ENCODE data around the gene ITPR1. TPM values are rescaled to one million over a fixed set of nuclear protein-coding genes. Genes with fewer than 3 reads are reported as not detected.

The ITPR1 gene
- total and polyA plus RNA-seq, 10 of the 15 experiments (the other 5 are each of a cell fraction or from before 2014, with no cell fraction given) = 12.2 to 239 (median 28.4) TPM

DNA sequence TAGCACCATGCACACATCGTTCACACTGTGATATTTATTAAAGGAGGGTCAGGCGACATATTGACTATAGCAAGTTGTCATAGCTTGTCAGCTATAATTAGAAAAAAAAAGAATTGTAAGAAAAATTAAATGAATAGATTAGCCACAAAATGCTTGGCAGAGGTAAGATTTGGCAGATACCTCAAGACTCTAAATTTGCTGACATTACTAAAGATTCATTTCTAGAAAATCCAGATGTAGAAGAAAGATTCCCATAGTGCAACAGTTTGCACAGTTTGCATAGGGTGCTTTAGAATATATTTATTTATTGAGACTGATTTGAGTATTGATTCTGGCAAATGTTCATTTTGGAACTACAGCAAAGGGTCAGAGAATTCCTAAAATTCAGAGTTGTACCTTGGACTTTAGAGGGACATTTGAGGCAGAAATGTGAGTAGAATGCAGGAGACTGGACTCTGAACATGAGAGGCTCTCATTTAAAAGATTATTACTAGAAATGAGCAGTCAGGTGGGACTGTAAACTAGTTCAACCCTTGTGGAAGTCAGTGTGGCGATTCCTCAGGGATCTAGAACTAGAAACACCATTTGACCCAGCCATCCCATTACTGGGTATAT is 384.1 kb downstream of the ITPR1 start (continued):
- no peak for TF ChIP-seq REST (IDR thresholded peaks at IDR 0.05; ENCODE audit: low read depth, low read length)
- no peak for TF ChIP-seq USF1 (IDR thresholded peaks at IDR 0.05; ENCODE audit: borderline replicate concordance, extremely low read length, insufficient read depth, low read depth, low read length)

GRCh38 chr3:4880850-4881249 is 387.7 kb downstream of the ITPR1 start:
- no peaks in the 10 kb centered on the region for H3K36me3 ChIP-seq (ENCODE audit: control insufficient read depth in 2 of 2, insufficient read depth in 2 of 2, low read length in 1 of 2)
- CTCF ChIA-PET = interaction anchor here (0.6 to 3.4 kb wide), 6 partner anchors 9 to 95 kb away, joined by 3 to 16 read pairs (median 5); no protein-coding TSS in a partner anchor

More at GRCh38 chr3:4880850-4881249, 387.7 kb downstream of the ITPR1 start:
- H3K4me2 ChIP-seq (ENCODE audit: control insufficient read depth, insufficient read depth) = no peak overlapping the region
- no peak overlapping the region for H3K9ac ChIP-seq (ENCODE audit: control insufficient read depth, insufficient read depth, low read length)
- ChIA-PET RAD21 (ENCODE audit: unreplicated experiment) (interaction anchor here (1.4 kb wide), 1 partner anchor 147 kb away, joined by 3 read pairs; no protein-coding TSS in a partner anchor), SMC1A (ENCODE audit: uncharacterized antibody, unreplicated experiment) (interaction anchor here (0.7 to 3.0 kb wide), 10 partner anchors 11 to 160 kb away, joined by 3 to 11 read pairs (median 3); no protein-coding TSS in a partner anchor), POLR2A (interaction anchor here (1.3 kb wide), 1 partner anchor 10 kb away, joined by 4 read pairs; no protein-coding TSS in a partner anchor)
- DNase-seq (ENCODE audit: low read depth, low spot score) (no peak), FAIRE-seq (no peak), ATAC-seq (no peak)
- intact Hi-C loops (cut with micrococcal nuclease; ENCODE audit: unreplicated experiment) (no loop called here), in situ Hi-C loops (cut with MboI) (no loop called here)
- H3K27ac ChIP-seq (ENCODE audit: control insufficient read depth, insufficient read depth) = no peak overlapping the region
- H3K4me1 ChIP-seq (ENCODE audit: control insufficient read depth, insufficient read depth, low read length) = no peaks in the 10 kb centered on the region
- H4K20me1 ChIP-seq (ENCODE audit: control insufficient read depth, insufficient read depth) = no peaks in the 10 kb centered on the region
- no TSS peak for BruUV-seq (replicated peaks)
- H2AFZ ChIP-seq (ENCODE audit: control insufficient read depth, low read depth, low read length) = no peak overlapping the region
- no peaks in the 10 kb centered on the region for H3K79me2 ChIP-seq (ENCODE audit: control insufficient read depth, insufficient read depth, low read length)
- 48% methylated on average over 6 of the region's 6 CpGs for WGBS (ENCODE audit: insufficient coverage, insufficient replicate concordance, low lambda C conversion rate, missing lambda C conversion rate)
- TF ChIP-seq SUPT20H (IDR thresholded peaks at IDR 0.05; ENCODE audit: borderline replicate concordance, control insufficient read depth, low read depth, low read length) (no peak), MYC (IDR thresholded peaks at IDR 0.05; ENCODE audit: insufficient read depth, insufficient read length, insufficient replicate concordance, low read length, severe bottlenecking) (no peak), PML (IDR thresholded peaks at IDR 0.05; ENCODE audit: low read length) (no peak), POLR2AphosphoS2 (IDR thresholded peaks at IDR 0.05; ENCODE audit: low read depth, low read length) (no peak), MXI1 (IDR thresholded peaks at IDR 0.05; ENCODE audit: low read depth, low read length) (no peak), BMI1 (IDR thresholded peaks at IDR 0.05; ENCODE audit: borderline replicate concordance) (no peak), NFXL1 (IDR thresholded peaks at IDR 0.05; ENCODE audit: borderline replicate concordance) (no peak)
- H3K4me3 ChIP-seq = no peak overlapping the region
- no peaks in the 10 kb centered on the region; the same call in 1 of the 3 replicates for H3K9me3 ChIP-seq (replicated peaks; ENCODE audit: control insufficient read depth, insufficient read depth, low read length)
- H3K27me3 ChIP-seq (replicated peaks in 1 of 2; ENCODE audit: control insufficient read depth in 2 of 2, insufficient read depth in 2 of 2, low read length in 1 of 2) = no peaks in the 10 kb centered on the region

Data from GM12878 (cell line).